Measurements from ENCODE around the gene AK3.
"Not testable (repeated sequence)": the region's sequence is repeated elsewhere in the genome, so short reads cannot be mapped to it uniquely, and the experiment has no call there.

The AK3 gene

GRCh38 chr9:4771788-4772187 lies 30.8 kb upstream of the AK3 start:
- no peaks in the 10 kb centered on the region for H3K27me3 ChIP-seq (ENCODE audit: control insufficient read depth in 1 of 2, insufficient read depth in 2 of 2, low read length in 2 of 2)
- H3K4me1 ChIP-seq (ENCODE audit: control insufficient read depth in 1 of 2, insufficient read depth in 2 of 2, low read length in 2 of 2), result no peaks in the 10 kb centered on the region
- H3K9me3 ChIP-seq (ENCODE audit: control insufficient read depth in 1 of 2, low read length in 2 of 2), result no peaks in the 10 kb centered on the region
- no peak overlapping the region for H3K4me3 ChIP-seq (ENCODE audit: low read depth in 1 of 2, low read length in 2 of 2)
- no peak overlapping the region for H3K27ac ChIP-seq (ENCODE audit: low read depth, low read length)
- H3K9ac ChIP-seq (ENCODE audit: low read depth in 1 of 2, low read length in 2 of 2), result no peak overlapping the region
- no peaks in the 10 kb centered on the region for H3K36me3 ChIP-seq (ENCODE audit: control insufficient read depth in 1 of 2, insufficient read depth in 2 of 2, low read length in 2 of 2)

GRCh38 chr9:4769321-4770080 lies 28.5 kb upstream of the AK3 start:
- no peaks in the 10 kb centered on the region for H3K36me3 ChIP-seq (ENCODE audit: control insufficient read depth in 1 of 2, insufficient read depth in 2 of 2, low read length in 2 of 2)
- H3K9ac ChIP-seq (ENCODE audit: low read depth in 1 of 2, low read length in 2 of 2), result no peak overlapping the region
- no peak overlapping the region for H3K27ac ChIP-seq (ENCODE audit: low read depth, low read length)
- no peaks in the 10 kb centered on the region for H3K9me3 ChIP-seq (ENCODE audit: control insufficient read depth in 1 of 2, low read length in 2 of 2)
- H3K27me3 ChIP-seq (ENCODE audit: control insufficient read depth in 1 of 2, insufficient read depth in 2 of 2, low read length in 2 of 2), result no peaks in the 10 kb centered on the region
- no peaks in the 10 kb centered on the region for H3K4me1 ChIP-seq (ENCODE audit: control insufficient read depth in 1 of 2, insufficient read depth in 2 of 2, low read length in 2 of 2)
- H3K4me3 ChIP-seq (ENCODE audit: low read depth in 1 of 2, low read length in 2 of 2), result no peak overlapping the region

GRCh38 chr9:4768681-4769080 lies 27.7 kb upstream of the AK3 start:
- H3K4me3 ChIP-seq (ENCODE audit: low read depth in 1 of 2, low read length in 2 of 2), result no peak overlapping the region
- no peaks in the 10 kb centered on the region for H3K9me3 ChIP-seq (ENCODE audit: control insufficient read depth in 1 of 2, low read length in 2 of 2)
- no peaks in the 10 kb centered on the region for H3K36me3 ChIP-seq (ENCODE audit: control insufficient read depth in 1 of 2, insufficient read depth in 2 of 2, low read length in 2 of 2)
- no peak overlapping the region for H3K9ac ChIP-seq (ENCODE audit: low read depth in 1 of 2, low read length in 2 of 2)
- H3K4me1 ChIP-seq (ENCODE audit: control insufficient read depth in 1 of 2, insufficient read depth in 2 of 2, low read length in 2 of 2), result no peaks in the 10 kb centered on the region
- no peak overlapping the region for H3K27ac ChIP-seq (ENCODE audit: low read depth, low read length)
- no peaks in the 10 kb centered on the region for H3K27me3 ChIP-seq (ENCODE audit: control insufficient read depth in 1 of 2, insufficient read depth in 2 of 2, low read length in 2 of 2)

GRCh38 chr9:4764033-4764432 lies 23.0 kb upstream of the AK3 start:
- H3K27me3 ChIP-seq (ENCODE audit: control insufficient read depth in 1 of 2, insufficient read depth in 2 of 2, low read length in 2 of 2), result no peaks in the 10 kb centered on the region
- H3K4me3 ChIP-seq (ENCODE audit: low read depth in 1 of 2, low read length in 2 of 2), result no peak overlapping the region
- H3K36me3 ChIP-seq (ENCODE audit: control insufficient read depth in 1 of 2, insufficient read depth in 2 of 2, low read length in 2 of 2), result no peaks in the 10 kb centered on the region
- no peaks in the 10 kb centered on the region for H3K9me3 ChIP-seq (ENCODE audit: control insufficient read depth in 1 of 2, low read length in 2 of 2)
- H3K27ac ChIP-seq (ENCODE audit: low read depth, low read length), result no peak overlapping the region
- no peak overlapping the region for H3K9ac ChIP-seq (ENCODE audit: low read depth in 1 of 2, low read length in 2 of 2)
- peaks cover 7 to 15% of the 10 kb centered on the region in 2 donors for H3K4me1 ChIP-seq (ENCODE audit: control insufficient read depth in 1 of 2, insufficient read depth in 2 of 2, low read length in 2 of 2)

GRCh38 chr9:4762886-4763541 lies 22.0 kb upstream of the AK3 start:
- Histone ChIP-seq H3K36me3 (ENCODE audit: control insufficient read depth in 1 of 2, insufficient read depth in 2 of 2, low read length in 2 of 2) (no peaks in the 10 kb centered on the region), H3K27me3 (ENCODE audit: control insufficient read depth in 1 of 2, insufficient read depth in 2 of 2, low read length in 2 of 2) (no peaks in the 10 kb centered on the region), H3K4me1 (ENCODE audit: control insufficient read depth in 1 of 2, insufficient read depth in 2 of 2, low read length in 2 of 2) (peaks cover 7 to 15% of the 10 kb centered on the region in 2 donors), H3K4me3 (ENCODE audit: low read depth in 1 of 2, low read length in 2 of 2) (peak overlapping the region; percentile 57 to 63), H3K9ac (ENCODE audit: low read depth in 1 of 2, low read length in 2 of 2) (peak overlapping the region; percentile 57 to 61), H3K9me3 (ENCODE audit: control insufficient read depth in 1 of 2, low read length in 2 of 2) (no peaks in the 10 kb centered on the region), H3K27ac (ENCODE audit: low read depth, low read length) (no peak overlapping the region)

- Histone ChIP-seq H3K4me1 (ENCODE audit: control insufficient read depth in 1 of 2, insufficient read depth in 2 of 2, low read length in 2 of 2) (peaks cover 7 to 15% of the 10 kb centered on the region in 2 donors), H3K4me3 (ENCODE audit: low read depth in 1 of 2, low read length in 2 of 2) (peak overlapping the region; percentile 57 to 63), H3K27me3 (ENCODE audit: control insufficient read depth in 1 of 2, insufficient read depth in 2 of 2, low read length in 2 of 2) (no peaks in the 10 kb centered on the region), H3K9me3 (ENCODE audit: control insufficient read depth in 1 of 2, low read length in 2 of 2) (no peaks in the 10 kb centered on the region), H3K36me3 (ENCODE audit: control insufficient read depth in 1 of 2, insufficient read depth in 2 of 2, low read length in 2 of 2) (no peaks in the 10 kb centered on the region), H3K27ac (ENCODE audit: low read depth, low read length) (no peak overlapping the region), H3K9ac (ENCODE audit: low read depth in 1 of 2, low read length in 2 of 2) (peak overlapping the region; percentile 57 to 61)
Measured at GRCh38 chr9:4762108-4762885, 21.3 kb upstream of the AK3 start.

GRCh38 chr9:4760122-4760521 lies 19.1 kb upstream of the AK3 start:
- Histone ChIP-seq H3K4me1 (ENCODE audit: control insufficient read depth in 1 of 2, insufficient read depth in 2 of 2, low read length in 2 of 2) (peaks cover 7 to 15% of the 10 kb centered on the region in 2 donors), H3K27me3 (ENCODE audit: control insufficient read depth in 1 of 2, insufficient read depth in 2 of 2, low read length in 2 of 2) (no peaks in the 10 kb centered on the region), H3K27ac (ENCODE audit: low read depth, low read length) (no peak overlapping the region), H3K4me3 (ENCODE audit: low read depth in 1 of 2, low read length in 2 of 2) (no peak overlapping the region), H3K9ac (ENCODE audit: low read depth in 1 of 2, low read length in 2 of 2) (no peak overlapping the region), H3K36me3 (ENCODE audit: control insufficient read depth in 1 of 2, insufficient read depth in 2 of 2, low read length in 2 of 2) (no peaks in the 10 kb centered on the region), H3K9me3 (ENCODE audit: control insufficient read depth in 1 of 2, low read length in 2 of 2) (no peaks in the 10 kb centered on the region)

- no peak overlapping the region for H3K4me3 ChIP-seq (ENCODE audit: low read depth in 1 of 2, low read length in 2 of 2)
- H3K9me3 ChIP-seq (ENCODE audit: control insufficient read depth in 1 of 2, low read length in 2 of 2), result no peaks in the 10 kb centered on the region
- no peaks in the 10 kb centered on the region for H3K27me3 ChIP-seq (ENCODE audit: control insufficient read depth in 1 of 2, insufficient read depth in 2 of 2, low read length in 2 of 2)
- peak overlapping the region; percentile 20 for H3K27ac ChIP-seq (ENCODE audit: low read depth, low read length)
- H3K36me3 ChIP-seq (ENCODE audit: control insufficient read depth in 1 of 2, insufficient read depth in 2 of 2, low read length in 2 of 2), result no peaks in the 10 kb centered on the region
- peaks cover 0 to 3% of the 10 kb centered on the region in 2 donors for H3K4me1 ChIP-seq (ENCODE audit: control insufficient read depth in 1 of 2, insufficient read depth in 2 of 2, low read length in 2 of 2)
- H3K9ac ChIP-seq (ENCODE audit: low read depth in 1 of 2, low read length in 2 of 2), result no peak overlapping the region
Measured at GRCh38 chr9:4756420-4756819, 15.4 kb upstream of the AK3 start.

GRCh38 chr9:4755026-4755609 lies 14.1 kb upstream of the AK3 start:
- peaks cover 0 to 2% of the 10 kb centered on the region in 2 donors for H3K9me3 ChIP-seq (ENCODE audit: control insufficient read depth in 1 of 2, low read length in 2 of 2)
- H3K4me1 ChIP-seq (ENCODE audit: control insufficient read depth in 1 of 2, insufficient read depth in 2 of 2, low read length in 2 of 2), result peaks cover 0 to 3% of the 10 kb centered on the region in 2 donors
- no peaks in the 10 kb centered on the region for H3K27me3 ChIP-seq (ENCODE audit: control insufficient read depth in 1 of 2, insufficient read depth in 2 of 2, low read length in 2 of 2)
- no peak overlapping the region for H3K27ac ChIP-seq (ENCODE audit: low read depth, low read length)
- no peak overlapping the region for H3K9ac ChIP-seq (ENCODE audit: low read depth in 1 of 2, low read length in 2 of 2)
- no peak overlapping the region for H3K4me3 ChIP-seq (ENCODE audit: low read depth in 1 of 2, low read length in 2 of 2)
- no peaks in the 10 kb centered on the region for H3K36me3 ChIP-seq (ENCODE audit: control insufficient read depth in 1 of 2, insufficient read depth in 2 of 2, low read length in 2 of 2)

- not testable (repeated sequence) for H3K9ac ChIP-seq (ENCODE audit: low read depth in 1 of 2, low read length in 2 of 2); H3K36me3 ChIP-seq (ENCODE audit: control insufficient read depth in 1 of 2, insufficient read depth in 2 of 2, low read length in 2 of 2); H3K27ac ChIP-seq (ENCODE audit: low read depth, low read length); H3K4me3 ChIP-seq (ENCODE audit: low read depth in 1 of 2, low read length in 2 of 2); H3K9me3 ChIP-seq (ENCODE audit: control insufficient read depth in 1 of 2, low read length in 2 of 2); H3K27me3 ChIP-seq (ENCODE audit: control insufficient read depth in 1 of 2, insufficient read depth in 2 of 2, low read length in 2 of 2); H3K4me1 ChIP-seq (ENCODE audit: control insufficient read depth in 1 of 2, insufficient read depth in 2 of 2, low read length in 2 of 2)
Measured at GRCh38 chr9:4754530-4754929, 13.5 kb upstream of the AK3 start.
